Keratinocyte (primary cell): ENCODE results near the gene MACROH2A1. TPM values are rescaled to one million over a fixed set of nuclear protein-coding genes. Genes with fewer than 3 reads are reported as not detected.

Experiments
- DNase-seq: peaks from one replicate; pipeline ENCODE4 v3.0.0-alpha.2; 2011; ENCODE audit warnings: low read depth, missing footprints, low spot score
- FAIRE-seq: peaks from 2 replicates; lab custom pipeline; 2011; peaks lifted over from hg19 to GRCh38; lab: Jason Lieb, UNC
- H2AFZ ChIP-seq: 2 replicates; pipeline ENCODE4 v1.6.0; 2012; ENCODE audit warnings: low read length, control low read depth, inconsistent platforms; ENCODE audit not compliant: control insufficient read depth
- H3K27ac ChIP-seq: 2 replicates; pipeline ENCODE4 v1.5.1; 2011; ENCODE audit warnings: low read length; ENCODE audit not compliant: control insufficient read depth, insufficient read depth
- H3K27me3 ChIP-seq: 3 replicates; pipeline ENCODE4 v1.6.0; 2011; ENCODE audit warnings: low read length; ENCODE audit not compliant: control insufficient read depth, insufficient read depth; ENCODE audit errors: extremely low read depth
- H3K36me3 ChIP-seq, 2 experiments: 2 replicates in 1 of 2; 3 replicates in 1 of 2; pipeline ENCODE4 v1.5.1; 2011; ENCODE audit warnings: low read length in 2 of 2, mild to moderate bottlenecking in 1 of 2; ENCODE audit not compliant: control insufficient read depth in 2 of 2, insufficient read depth in 2 of 2; ENCODE audit errors: extremely low read depth in 1 of 2
- H3K4me1 ChIP-seq: 3 replicates; pipeline ENCODE4 v1.5.1; 2011; ENCODE audit warnings: low read length; ENCODE audit not compliant: control insufficient read depth, insufficient read depth; ENCODE audit errors: extremely low read depth
- H3K4me2 ChIP-seq: 3 replicates; pipeline ENCODE4 v1.6.0; 2011; ENCODE audit warnings: low read depth, low read length; ENCODE audit not compliant: control insufficient read depth, insufficient read depth; ENCODE audit errors: extremely low read depth
- H3K4me3 ChIP-seq, 3 experiments: fragments of 200-600 bp in 1 of 3; sonication (generic) in 1 of 3; 2 replicates in 2 of 3; 3 replicates in 1 of 3; pipeline ENCODE4 v1.5.1; 2011 to 2016; ENCODE audit warnings: low read length in 3 of 3, mild to moderate bottlenecking in 3 of 3, control low read depth in 2 of 3, inconsistent platforms in 1 of 3, low read depth in 1 of 3, mixed read lengths in 1 of 3, mixed run types in 1 of 3, moderate library complexity in 1 of 3; ENCODE audit not compliant: control insufficient read depth in 2 of 3, insufficient read depth in 2 of 3; ENCODE audit errors: extremely low read depth in 1 of 3
- H3K79me2 ChIP-seq: 2 replicates; pipeline ENCODE4 v1.6.0; 2012; ENCODE audit warnings: low read length; ENCODE audit not compliant: control insufficient read depth, insufficient read depth
- H3K9ac ChIP-seq: 3 replicates; pipeline ENCODE4 v1.6.0; 2011; ENCODE audit warnings: low read length; ENCODE audit not compliant: control insufficient read depth, insufficient read depth; ENCODE audit errors: extremely low read depth
- H3K9me1 ChIP-seq: 3 replicates; pipeline ENCODE4 v1.6.0; 2011; ENCODE audit warnings: low read length; ENCODE audit not compliant: control insufficient read depth, insufficient read depth; ENCODE audit errors: extremely low read depth
- H3K9me3 ChIP-seq: 2 replicates; pipeline ENCODE4 v1.5.1; 2012; ENCODE audit warnings: low read depth, low read length; ENCODE audit not compliant: control insufficient read depth
- H4K20me1 ChIP-seq: 3 replicates; pipeline ENCODE4 v1.6.0; 2011; ENCODE audit warnings: low read length; ENCODE audit not compliant: control insufficient read depth, insufficient read depth; ENCODE audit errors: extremely low read depth
- CTCF ChIP-seq, 3 experiments: IDR thresholded peaks in 1 of 3; conservative IDR thresholded peaks in 1 of 3; optimal IDR thresholded peaks in 1 of 3; 2 replicates in 2 of 3; 3 replicates in 1 of 3; pipeline versions ENCODE3 to v1.5.1; 2011; ENCODE audit warnings: low read length in 3 of 3, mild to moderate bottlenecking in 3 of 3, moderate library complexity in 2 of 3, control low read depth in 1 of 3, inconsistent platforms in 1 of 3; ENCODE audit not compliant: insufficient read depth in 2 of 3; ENCODE audit errors: extremely low read depth in 1 of 3
- EZH2 ChIP-seq: IDR thresholded peaks from one replicate; pipeline ENCODE4 v1.6.1; 2012; ENCODE audit warnings: inconsistent platforms, mild to moderate bottlenecking, low read length, moderate library complexity
- dilution Hi-C: fragments of 300-500 bp; cut with MboI; formaldehyde crosslinking; loops from one replicate; pipeline ENCODE4 v1.7.0; 2020; ENCODE audit warnings: low sequenced_read_pairs; ENCODE audit not compliant: extremely low pct_ligation_motif_present
- polyA plus RNA-seq, 5 experiments: library from polyadenylated mRNA; depleted of rRNA in 3 of 5; stranded (reverse) in 3 of 5; stranded (forward) in 1 of 5; unstranded in 1 of 5; fragments of >200 nt; gene quantifications; 1 replicate in 1 of 5; 2 replicates in 3 of 5; 3 replicates in 1 of 5; pipeline versions ENCODE4 v1.2.1 to v1.2.3, GENCODE V29; 2011 to 2012; ENCODE audit warnings: missing spikeins in 2 of 5, low read depth in 1 of 5, low replicate concordance in 1 of 5

Gene MACROH2A1
- polyA plus RNA-seq, 1 donor (not counting 4 experiments of a cell fraction or from before 2014, with no cell fraction given), result 208 TPM

- Histone ChIP-seq H3K79me2 (no peaks in the 10 kb centered on the region), H4K20me1 (no peaks in the 10 kb centered on the region), H3K4me3 (no peak overlapping the region), H3K27me3 (peaks cover 11% of the 10 kb centered on the region), H3K9me1 (no peaks in the 10 kb centered on the region), H3K4me2 (no peak overlapping the region), H3K9ac (no peak overlapping the region), H3K27ac (no peak overlapping the region), H2AFZ (no peak overlapping the region), H3K4me1 (no peaks in the 10 kb centered on the region), H3K36me3 (no peaks in the 10 kb centered on the region), H3K9me3 (no peaks in the 10 kb centered on the region)
- no peak for TF ChIP-seq CTCF (optimal IDR thresholded peaks at IDR 0.05 in 1 of 3, IDR thresholded peaks at IDR 0.05 in 1 of 3, conservative IDR thresholded peaks at IDR 0.05 in 1 of 3; ENCODE audit: extremely low read depth in 1 of 3, insufficient read depth in 2 of 3, low read length in 3 of 3)
- TF ChIP-seq EZH2, result no peak
- dilution Hi-C loops, result no loop called here
- DNase-seq (no peak), FAIRE-seq (no peak)
Measured at GRCh38 chr5:135310328-135310989, 88.6 kb downstream of the MACROH2A1 start.

GRCh38 chr5:135309391-135310327 lies 89.4 kb downstream of the MACROH2A1 start:
- no peaks in the 10 kb centered on the region for H3K36me3 ChIP-seq
- H2AFZ ChIP-seq, result no peak overlapping the region
- FAIRE-seq (no peak), DNase-seq (no peak)
- H3K9me1 ChIP-seq, result no peaks in the 10 kb centered on the region
- no peak overlapping the region for H3K4me2 ChIP-seq
- dilution Hi-C loops, result no loop called here
- H3K4me1 ChIP-seq, result no peaks in the 10 kb centered on the region
- H3K9ac ChIP-seq, result no peak overlapping the region
- TF ChIP-seq EZH2, result no peak
- no peak for TF ChIP-seq CTCF (optimal IDR thresholded peaks at IDR 0.05 in 1 of 3, IDR thresholded peaks at IDR 0.05 in 1 of 3, conservative IDR thresholded peaks at IDR 0.05 in 1 of 3; ENCODE audit: extremely low read depth in 1 of 3, insufficient read depth in 2 of 3, low read length in 3 of 3)
- H3K4me3 ChIP-seq, result no peak overlapping the region
- no peaks in the 10 kb centered on the region for H4K20me1 ChIP-seq
- H3K27me3 ChIP-seq, result peaks cover 11% of the 10 kb centered on the region
- no peaks in the 10 kb centered on the region for H3K9me3 ChIP-seq
- no peaks in the 10 kb centered on the region for H3K79me2 ChIP-seq
- H3K27ac ChIP-seq, result no peak overlapping the region
